Endodermal cell (in vitro differentiated cells): ENCODE measurements around the gene TRIB2. TPM values are rescaled to one million over a fixed set of nuclear protein-coding genes. Genes with fewer than 3 reads are reported as not detected.

Experiments used
- DNase-seq: peaks from one replicate; pipeline ENCODE4 v3.0.0-alpha.2; 2017
- H3K27ac ChIP-seq: 2 replicates; pipeline ENCODE4 v1.5.1; 2013; ENCODE audit warnings: mild to moderate bottlenecking, low read depth, low read length, moderate library complexity
- H3K27me3 ChIP-seq: 2 replicates; pipeline ENCODE4 v1.6.1; 2013; ENCODE audit warnings: mild to moderate bottlenecking, low read length, moderate library complexity; ENCODE audit not compliant: insufficient read depth, control insufficient read depth, poor library complexity, severe bottlenecking
- H3K36me3 ChIP-seq: 2 replicates; pipeline ENCODE4 v1.7.0; 2013; ENCODE audit warnings: mild to moderate bottlenecking, low read length, moderate library complexity; ENCODE audit not compliant: control insufficient read depth, insufficient read depth
- H3K4me1 ChIP-seq: one replicate; pipeline ENCODE4 v1.7.0; 2013; ENCODE audit warnings: low read length; ENCODE audit not compliant: control insufficient read depth, insufficient read depth
- H3K4me3 ChIP-seq: 2 replicates; pipeline ENCODE4 v1.5.1; 2013; ENCODE audit warnings: mild to moderate bottlenecking, low read length, moderate library complexity
- H3K9ac ChIP-seq: 2 replicates; pipeline ENCODE4 v1.6.1; 2013; ENCODE audit warnings: mild to moderate bottlenecking, low read length, moderate library complexity; ENCODE audit not compliant: poor library complexity, severe bottlenecking; ENCODE audit errors: extremely low read depth
- H3K9me3 ChIP-seq: 2 replicates; pipeline ENCODE4 v1.6.1; 2013; ENCODE audit warnings: mild to moderate bottlenecking, low read length, moderate library complexity; ENCODE audit not compliant: control insufficient read depth
- H3K27ac Mint-ChIP-seq: 2 replicates; pipeline ENCODE4 v1.8.0; 2020; ENCODE audit warnings: mixed read lengths
- H3K27me3 Mint-ChIP-seq: 2 replicates; pipeline ENCODE4 v1.8.0; 2021; ENCODE audit warnings: mild to moderate bottlenecking, mixed read lengths; ENCODE audit not compliant: insufficient read depth
- H3K36me3 Mint-ChIP-seq: 2 replicates; pipeline ENCODE4 v1.8.0; 2020; ENCODE audit warnings: low read depth, mixed read lengths
- H3K4me1 Mint-ChIP-seq: 2 replicates; pipeline ENCODE4 v1.8.0; 2020; ENCODE audit warnings: mixed read lengths
- H3K4me3 Mint-ChIP-seq: 2 replicates; pipeline ENCODE4 v1.8.0; 2020; ENCODE audit warnings: mild to moderate bottlenecking, moderate library complexity, mixed read lengths
- H3K9me3 Mint-ChIP-seq: 2 replicates; pipeline ENCODE4 v1.8.0; 2020; ENCODE audit warnings: mild to moderate bottlenecking, mixed read lengths
- CTCF ChIP-seq: fragments of 200-600 bp; sonication (generic); conservative IDR thresholded peaks from 2 replicates; pipeline ENCODE4 v1.5.0; 2021; ENCODE audit warnings: antibody characterized with exemption, mild to moderate bottlenecking
- WGBS, 2 experiments: methylation state at CpG; one replicate each; pipeline versions ENCODE4 v1.1.5 to v1.1.7; 2013; ENCODE audit warnings: missing lambda C conversion rate in 2 of 2, mixed read lengths in 1 of 2; ENCODE audit not compliant: insufficient coverage in 1 of 2, insufficient read length in 1 of 2; 5-methylcytosine and 5-hydroxymethylcytosine counted together
- total RNA-seq, 2 donors: library from RNA; stranded (reverse); fragmentation: NEBNext Ultra II Directional in 1 of 2; extraction: Animal tissue kit (Norgen Biotek cat#: 25700) in 1 of 2; gene quantifications; 2 replicates in 1 of 2; 3 replicates in 1 of 2; pipeline ENCODE4 v1.2.1, GENCODE V29; 2021

Gene TRIB2
- total RNA-seq, 2 donors from 2014 or later: 23.8 to 29.8 TPM

- no peaks in the 10 kb centered on the region for H3K4me1 ChIP-seq
- Mint-ChIP-seq H3K4me1 (no peaks in the 10 kb centered on the region), H3K4me3 (no peak overlapping the region), H3K9me3 (no peaks in the 10 kb centered on the region), H3K27me3 (peaks cover 28% of the 10 kb centered on the region), H3K27ac (no peak overlapping the region), H3K36me3 (no peaks in the 10 kb centered on the region)
- no peaks in the 10 kb centered on the region for H3K9me3 ChIP-seq
- 92 to 96% methylated on average over 7 to 8 of the region's 8 CpGs for WGBS, 2 experiments
- H3K27ac ChIP-seq: no peak overlapping the region
- H3K27me3 ChIP-seq: peaks cover 5% of the 10 kb centered on the region
- H3K9ac ChIP-seq: no peak overlapping the region
- no peak for TF ChIP-seq CTCF
- no peaks in the 10 kb centered on the region for H3K36me3 ChIP-seq
- no peak overlapping the region for H3K4me3 ChIP-seq
- DNase-seq: no peak
These were observed 50.8 kb downstream of the TRIB2 start for GRCh38 chr2:12767541-12767940.

- H3K9me3 Mint-ChIP-seq: no peaks in the 10 kb centered on the region
These were observed 51.4 kb downstream of the TRIB2 start for GRCh38 chr2:12767996-12768624.

GRCh38 chr2:12769492-12770105, 52.9 kb downstream of the TRIB2 start:
- 90 to 92% methylated on average over 8 to 9 of the region's 9 CpGs for WGBS, 2 experiments
- Mint-ChIP-seq H3K27ac (no peak overlapping the region), H3K4me3 (no peak overlapping the region), H3K36me3 (no peaks in the 10 kb centered on the region), H3K9me3 (no peaks in the 10 kb centered on the region), H3K4me1 (peaks cover 10% of the 10 kb centered on the region), H3K27me3 (peaks cover 28% of the 10 kb centered on the region)
- Histone ChIP-seq H3K9ac (no peak overlapping the region), H3K9me3 (no peaks in the 10 kb centered on the region), H3K4me3 (no peak overlapping the region), H3K36me3 (no peaks in the 10 kb centered on the region), H3K27ac (no peak overlapping the region), H3K27me3 (peaks cover 5% of the 10 kb centered on the region), H3K4me1 (no peaks in the 10 kb centered on the region)
- TF ChIP-seq CTCF: no peak
- no peak for DNase-seq

More at GRCh38 chr2:12767996-12768624, 51.4 kb downstream of the TRIB2 start:
- Histone ChIP-seq H3K27me3 (peaks cover 5% of the 10 kb centered on the region), H3K4me1 (no peaks in the 10 kb centered on the region), H3K4me3 (no peak overlapping the region), H3K27ac (no peak overlapping the region), H3K9me3 (no peaks in the 10 kb centered on the region), H3K9ac (no peak overlapping the region), H3K36me3 (no peaks in the 10 kb centered on the region)
- no peak for TF ChIP-seq CTCF
- 90 to 92% methylated on average over 3 of the region's 3 CpGs for WGBS, 2 experiments
- H3K27ac Mint-ChIP-seq: no peak overlapping the region
- H3K4me3 Mint-ChIP-seq: no peak overlapping the region
- no peaks in the 10 kb centered on the region for H3K36me3 Mint-ChIP-seq
- H3K4me1 Mint-ChIP-seq: no peaks in the 10 kb centered on the region
- DNase-seq: no peak
- peaks cover 28% of the 10 kb centered on the region for H3K27me3 Mint-ChIP-seq
